HUDEP-2 (cell line): ENCODE measurements around the gene EVC.
"Not testable (repeated sequence)": the region's sequence is repeated elsewhere in the genome, so short reads cannot be mapped to it uniquely, and the experiment has no call there.

ENCODE experiments used
- DNase-seq, 76 experiments: peaks; one replicate each; lab custom pipeline; 2025; ENCODE audit not compliant: unreplicated experiment in 76 of 76; lab: John Stamatoyannopoulos, UW

EVC gene

GRCh38 chr4:5809216-5809776, 98.3 kb downstream of the EVC start:
- DNase-seq = peak in 1 of 76 experiments; percentile 8

DNA sequence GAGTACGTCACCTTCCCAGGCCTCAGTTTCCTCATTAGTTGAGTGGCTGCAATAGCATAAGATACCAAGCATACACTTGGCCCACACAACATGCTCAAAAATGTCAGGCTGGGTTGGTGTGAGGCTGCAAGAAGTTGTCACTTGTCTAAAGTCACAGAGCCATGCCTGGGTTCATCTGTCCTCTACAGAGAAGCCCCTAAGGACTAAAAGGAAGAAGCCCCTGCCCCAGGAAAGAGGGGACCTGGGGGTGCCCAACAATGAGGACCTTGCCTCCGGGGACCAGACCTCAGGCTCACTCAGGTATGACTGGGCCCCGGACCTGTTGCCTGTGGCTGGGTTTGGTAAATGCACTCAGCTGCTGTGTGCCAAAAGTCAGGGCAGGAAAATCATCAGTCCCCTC, 99.2 kb downstream of the EVC start:
- no peak for DNase-seq

DNA sequence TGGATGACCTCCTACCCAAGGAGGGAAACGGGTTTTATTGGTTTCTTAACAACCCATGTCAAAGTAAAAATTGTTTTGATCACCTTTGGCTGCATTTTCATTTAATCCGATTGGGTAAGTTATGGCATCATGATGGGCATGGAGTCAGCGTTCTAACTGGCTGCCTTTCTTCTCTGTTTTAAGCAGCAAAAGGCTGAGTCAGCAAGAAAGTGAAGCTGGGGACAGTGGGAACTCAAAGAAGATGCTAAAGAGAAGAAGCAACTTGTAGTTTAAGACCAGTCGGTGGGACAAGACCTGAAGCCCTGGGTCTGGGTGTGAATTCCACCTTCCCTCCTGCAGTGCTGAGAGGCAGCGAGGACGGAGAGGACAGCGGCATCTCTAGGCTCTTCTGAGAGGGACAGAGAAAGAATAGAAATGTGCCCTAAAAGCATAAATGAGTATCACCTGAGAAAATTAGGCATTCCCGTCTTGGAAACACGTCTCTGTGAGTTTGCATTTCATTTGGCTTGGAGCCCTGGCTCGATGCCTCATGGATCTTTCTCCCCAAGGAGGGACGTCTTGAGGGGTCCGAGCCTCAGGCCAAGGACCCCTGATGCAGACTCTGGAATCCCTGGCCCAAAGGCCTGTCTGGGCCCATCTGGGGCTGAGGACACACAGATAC, 99.9 kb downstream of the EVC start:
- no peak for DNase-seq

- DNase-seq = not testable (repeated sequence)
These were observed 101.1 kb downstream of the EVC start for GRCh38 chr4:5812057-5812456.

DNA sequence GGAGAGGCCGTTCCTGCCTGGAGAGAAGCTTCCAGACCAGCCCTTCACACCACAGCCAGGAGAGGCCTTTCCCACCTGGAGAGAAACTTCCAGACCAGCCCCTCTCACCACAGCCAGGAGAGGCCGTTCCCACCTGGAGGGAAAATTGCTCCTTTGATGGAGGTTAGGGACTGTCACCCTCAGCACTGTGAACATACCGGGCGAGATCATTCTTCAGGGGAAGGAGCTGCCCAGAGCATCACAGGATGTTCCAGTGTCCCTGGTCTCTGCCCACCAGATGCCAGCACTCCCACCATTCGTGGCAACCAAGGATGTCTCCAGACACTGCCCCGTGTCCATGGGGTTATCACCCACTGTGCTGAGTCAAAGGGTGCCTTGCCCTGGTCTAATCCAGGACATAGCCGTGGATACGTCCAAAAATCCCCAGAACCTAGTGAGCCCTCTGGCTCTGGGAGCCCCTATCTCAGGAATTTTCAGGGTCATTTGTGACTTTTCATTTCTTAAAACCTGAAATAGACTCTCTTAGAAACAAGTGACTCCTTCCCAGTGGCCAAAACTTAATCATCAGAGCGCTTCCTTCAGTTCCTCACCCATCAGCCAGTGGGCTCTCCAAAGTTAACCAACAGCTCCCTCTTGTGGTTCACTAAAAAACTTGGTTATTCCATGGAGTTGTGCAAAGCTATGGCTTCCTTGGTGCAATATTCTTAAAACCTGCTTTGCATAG, 101.7 kb downstream of the EVC start:
- peak in 33 of 76 experiments; percentile 1 to 71 (median 45) for DNase-seq

- no peak for DNase-seq
These were observed 102.9 kb downstream of the EVC start for GRCh38 chr4:5813882-5814255.

- no peak for DNase-seq
These were observed 103.4 kb downstream of the EVC start for GRCh38 chr4:5814421-5814820.

DNA sequence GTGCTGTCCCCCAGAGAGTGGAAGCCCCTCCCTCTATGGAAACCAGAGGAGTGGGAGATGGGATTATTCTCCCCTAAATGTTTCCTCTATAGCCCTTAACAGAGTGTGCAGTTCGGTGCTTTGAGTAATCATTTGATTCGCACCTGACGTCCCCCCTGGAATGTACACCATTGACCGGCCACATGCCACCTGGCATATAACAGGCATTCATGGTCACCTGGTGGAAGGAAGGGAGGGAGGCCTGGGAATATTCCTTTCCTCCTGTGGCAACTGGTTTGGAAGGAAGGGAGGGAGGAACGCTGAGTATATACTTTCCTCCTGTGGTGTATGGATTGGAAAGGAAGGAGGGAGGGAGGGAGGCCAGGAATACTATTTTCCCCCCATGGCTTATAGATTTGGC, 104.6 kb downstream of the EVC start:
- no peak for DNase-seq

DNA sequence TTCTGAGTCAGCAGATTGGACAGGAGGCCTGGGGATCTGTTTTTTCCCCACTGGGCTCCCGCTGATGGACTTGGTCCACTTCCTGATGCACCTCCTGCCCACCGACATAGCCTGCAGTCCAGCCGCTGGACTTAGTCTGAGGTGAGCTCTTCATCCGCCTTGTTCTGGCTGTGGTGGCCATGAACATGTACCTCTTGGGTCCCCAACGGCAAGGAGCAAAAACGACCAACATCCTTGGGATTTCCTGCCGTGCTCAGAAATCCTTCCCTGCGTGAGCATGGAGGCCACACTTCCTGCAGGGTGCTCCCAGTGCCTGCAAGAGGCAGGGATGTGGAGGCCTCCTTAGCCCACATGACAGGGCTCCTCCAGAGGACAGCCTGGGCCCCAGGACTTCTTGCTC, 105.1 kb downstream of the EVC start:
- no peak for DNase-seq

DNA sequence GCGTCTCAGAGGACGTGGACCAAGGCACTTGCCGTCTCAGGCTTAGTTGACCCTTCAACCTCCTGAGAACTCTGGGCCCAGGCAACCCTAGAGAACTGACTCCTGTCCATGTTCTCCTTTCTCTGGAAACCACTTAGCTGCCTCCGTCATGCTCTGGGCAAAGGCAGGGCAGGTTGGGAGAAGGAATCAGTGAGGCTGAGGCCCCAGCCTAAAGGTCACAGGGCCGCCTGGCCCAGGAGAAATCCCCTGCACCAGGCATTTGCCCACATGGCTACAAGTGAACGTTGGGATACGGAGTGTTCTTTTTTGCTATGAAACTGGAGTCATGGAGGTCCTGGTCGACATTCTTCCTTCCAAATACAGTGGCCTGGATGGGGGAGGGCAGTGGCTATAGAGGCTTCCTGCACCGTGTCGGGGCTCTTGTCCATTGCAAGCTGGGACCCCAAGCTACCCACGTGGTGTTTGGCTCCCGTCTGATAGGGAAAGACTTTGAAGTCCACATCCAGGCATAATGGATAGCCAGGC, 105.9 kb downstream of the EVC start:
- no peak for DNase-seq

GRCh38 chr4:5821665-5822358, 110.8 kb downstream of the EVC start:
- peak in 1 of 76 experiments; percentile 4 for DNase-seq

DNA sequence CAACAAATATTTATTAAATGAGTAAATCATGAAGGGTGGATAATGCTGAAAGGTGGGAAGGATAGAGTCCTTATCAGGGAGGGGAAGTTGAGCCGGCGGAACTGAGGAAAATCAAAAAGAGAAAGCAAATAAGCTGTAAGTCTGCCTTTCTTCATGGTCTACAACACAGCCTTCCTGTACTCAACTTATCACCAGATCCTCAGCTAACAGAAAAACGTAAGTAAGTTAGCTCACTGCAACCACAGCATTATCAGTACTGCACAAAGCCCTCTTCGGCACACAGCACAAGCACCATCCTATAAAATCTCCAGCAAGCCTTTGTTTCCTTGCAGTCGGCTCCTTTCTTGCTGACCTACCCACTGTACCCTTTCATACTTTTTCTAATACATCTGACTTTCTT, 111.6 kb downstream of the EVC start:
- peak in 6 of 76 experiments; percentile 3 to 38 (median 6) for DNase-seq

DNA sequence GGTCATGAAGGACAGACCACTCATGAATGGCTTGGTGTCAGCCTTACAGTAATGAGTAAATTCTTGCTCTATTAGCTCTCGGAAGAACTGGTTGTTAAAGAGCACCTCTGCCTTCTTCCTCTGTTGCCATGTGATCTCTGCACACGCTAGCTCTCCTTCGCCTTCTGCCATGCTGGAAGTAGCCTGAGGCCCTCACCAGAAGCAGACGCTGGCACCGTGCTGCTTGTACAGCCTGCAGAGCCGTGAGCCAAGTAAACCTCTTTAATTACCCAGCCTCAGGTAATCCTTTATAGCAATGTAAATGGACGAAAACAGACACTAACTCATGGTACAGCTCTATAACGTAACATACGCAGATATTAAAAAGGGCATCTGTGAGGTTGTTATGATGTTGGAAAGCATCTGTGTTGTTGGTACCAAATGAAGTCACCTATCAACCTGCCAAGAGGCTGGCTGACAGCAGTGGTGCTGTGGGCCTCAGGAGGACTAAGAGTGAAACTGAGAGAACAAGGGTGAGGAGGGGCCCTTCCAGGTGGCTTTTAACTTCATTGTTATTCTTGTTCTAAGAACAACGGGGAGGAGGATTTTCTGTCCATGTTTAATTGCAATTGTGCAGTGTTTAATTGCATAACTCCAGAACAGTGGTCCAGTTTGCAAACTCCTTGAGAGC, 112.7 kb downstream of the EVC start:
- DNase-seq = no peak

GRCh38 chr4:5824227-5824626, 113.2 kb downstream of the EVC start:
- no peak for DNase-seq

GRCh38 chr4:5824635-5825034, 113.6 kb downstream of the EVC start:
- peak in 3 of 76 experiments; percentile 5 to 9 (median 8) for DNase-seq

GRCh38 chr4:5825321-5826041, 114.5 kb downstream of the EVC start:
- DNase-seq = no peak

DNA sequence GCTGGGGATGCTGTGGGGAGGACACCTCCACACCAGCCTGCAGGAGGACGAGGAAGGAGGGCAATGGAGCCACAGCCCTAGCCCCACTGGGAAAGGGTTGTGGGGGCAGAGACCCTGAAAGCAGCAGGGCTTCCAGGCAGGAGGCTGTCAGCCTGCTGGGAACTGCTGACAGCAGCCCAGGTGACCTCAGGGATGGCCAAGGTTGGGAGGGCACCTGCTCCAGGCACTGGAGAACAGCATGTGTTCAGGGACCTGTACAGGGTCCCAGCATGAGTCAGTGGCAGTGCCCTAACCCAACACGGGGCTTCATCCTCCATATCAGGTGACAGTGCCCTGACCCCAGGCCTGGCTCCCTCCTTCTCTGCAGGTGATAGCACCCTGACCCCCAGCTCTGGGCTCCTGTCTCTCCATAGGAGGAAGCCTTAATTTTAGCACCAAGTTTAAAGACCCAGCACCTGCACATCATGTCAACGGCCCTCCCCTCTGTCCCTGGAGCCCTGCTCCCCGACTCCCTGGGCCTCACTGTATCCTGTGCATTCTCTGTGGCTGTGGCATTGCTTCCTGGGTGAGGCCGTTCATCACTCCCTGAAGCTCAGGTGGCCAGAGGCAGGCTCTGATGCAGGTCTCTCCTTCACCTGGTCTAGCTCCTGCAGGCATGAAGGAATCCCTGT, 115.6 kb downstream of the EVC start:
- no peak for DNase-seq

DNA sequence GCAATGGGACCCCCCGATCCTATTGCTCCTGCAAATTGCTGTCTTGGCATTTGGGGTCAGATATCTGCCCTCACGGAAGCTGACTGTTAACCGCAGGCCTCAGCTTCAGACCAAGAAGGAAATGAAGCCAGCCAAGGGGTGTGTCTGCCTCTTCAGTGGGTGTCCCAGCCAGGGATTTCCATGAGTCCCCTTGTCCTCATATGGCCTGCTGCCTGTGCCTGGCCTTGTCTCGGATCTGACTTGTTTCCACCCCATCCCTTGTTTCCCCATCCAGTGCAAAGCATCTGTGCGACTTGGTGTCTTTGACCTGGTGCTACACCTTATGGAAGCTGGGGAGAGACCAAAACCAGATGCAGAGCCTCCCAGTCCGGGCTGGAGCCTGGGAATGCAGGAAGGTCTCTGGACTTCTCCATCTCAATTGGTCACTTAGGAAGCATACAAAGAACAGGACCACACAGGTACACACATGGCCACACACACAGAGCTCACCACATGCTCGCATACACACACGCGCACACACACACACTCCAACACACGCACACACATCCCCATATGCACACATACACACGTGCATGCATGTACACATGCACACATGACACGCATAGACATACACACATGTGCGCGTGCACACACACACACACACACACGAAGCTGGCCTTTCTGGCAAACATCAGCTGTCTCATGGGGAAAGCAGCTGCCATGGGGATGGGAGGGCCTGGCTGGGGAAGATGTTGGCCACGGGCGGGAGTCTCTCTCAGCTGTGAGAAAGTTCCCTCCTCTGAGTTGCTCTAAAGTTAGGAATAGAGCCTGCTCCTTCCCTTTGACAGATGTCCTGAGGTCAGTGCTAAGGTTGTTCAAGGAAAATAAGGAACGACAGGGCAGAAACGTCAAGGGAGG, 116.4 kb downstream of the EVC start:
- DNase-seq = no peak

GRCh38 chr4:5828005-5828391, 117.0 kb downstream of the EVC start:
- no peak for DNase-seq
